Epithelial cell of proximal tubule (primary cell): Measurements from ENCODE around the gene SERP2. TPM values are rescaled to one million over a fixed set of nuclear protein-coding genes. Genes with fewer than 3 reads are reported as not detected.
"Not testable (repeated sequence)": the region's sequence is repeated elsewhere in the genome, so short reads cannot be mapped to it uniquely, and the experiment has no call there.

Experiments used
- DNase-seq: peaks from one replicate; pipeline ENCODE4 v3.0.0-alpha.2; 2011; ENCODE audit warnings: low read depth
- H3K4me3 ChIP-seq: 2 replicates; pipeline ENCODE4 v1.5.1; 2011; ENCODE audit warnings: low read depth, mild to moderate bottlenecking, low read length
- total RNA-seq: library from RNA; depleted of rRNA; stranded (reverse); fragments of >200 nt; gene quantifications from 2 replicates; pipeline ENCODE4 v1.2.3, GENCODE V29; 2015
- TF ChIP-seq, protein P1 (sequence below): conservative IDR thresholded peaks from 2 replicates; pipeline ENCODE4 v1.5.1; 2012; ENCODE audit warnings: low read depth, mild to moderate bottlenecking, low read length

Gene SERP2
- total RNA-seq, result 2.7 and 5.8 TPM in 2 replicates

DNA sequence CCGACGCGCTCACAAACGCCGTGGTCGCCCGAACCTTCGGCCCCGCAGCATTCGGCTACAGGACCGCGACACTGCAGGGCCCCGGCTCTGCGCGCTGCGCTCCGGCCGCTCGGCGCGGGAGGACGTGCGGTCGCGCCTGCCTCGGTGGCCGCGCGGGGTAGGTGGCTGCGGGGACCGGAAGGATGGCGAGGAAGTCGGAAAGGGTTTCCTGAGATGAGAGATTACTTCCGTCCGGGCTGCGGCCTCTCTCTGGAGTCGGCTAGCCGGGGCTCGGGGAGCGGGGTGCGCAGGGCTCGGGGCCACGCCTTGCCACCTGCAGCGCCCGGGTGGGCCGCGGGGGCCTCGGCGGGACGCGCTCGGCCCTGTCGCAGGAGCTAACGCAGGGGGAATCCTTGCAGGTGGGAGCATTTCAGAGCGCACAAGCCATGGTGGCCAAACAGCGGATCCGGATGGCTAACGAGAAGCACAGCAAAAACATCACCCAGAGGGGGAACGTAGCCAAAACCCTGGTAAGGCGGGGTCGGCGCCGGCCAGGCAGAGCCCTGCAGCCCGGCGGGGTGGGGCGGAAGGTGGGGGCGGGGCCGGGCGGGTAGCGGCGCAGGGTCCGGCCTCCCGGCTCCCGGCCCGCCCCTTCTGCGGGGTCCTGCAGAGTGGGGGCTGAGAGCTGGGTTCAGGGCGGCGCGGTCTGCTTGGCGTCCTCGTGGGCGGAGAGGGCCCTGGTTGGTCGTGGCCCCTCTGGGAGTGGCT, at the start of gene SERP2:
TSS of gene SERP2 (plus strand) at position 224 of the 747 bp plus-strand sequence. CDS start at position 426, 202 bp downstream.
- H3K4me3 ChIP-seq, result peak within 1 kb of the TSS; percentile 65
- TF ChIP-seq, protein P1, sequence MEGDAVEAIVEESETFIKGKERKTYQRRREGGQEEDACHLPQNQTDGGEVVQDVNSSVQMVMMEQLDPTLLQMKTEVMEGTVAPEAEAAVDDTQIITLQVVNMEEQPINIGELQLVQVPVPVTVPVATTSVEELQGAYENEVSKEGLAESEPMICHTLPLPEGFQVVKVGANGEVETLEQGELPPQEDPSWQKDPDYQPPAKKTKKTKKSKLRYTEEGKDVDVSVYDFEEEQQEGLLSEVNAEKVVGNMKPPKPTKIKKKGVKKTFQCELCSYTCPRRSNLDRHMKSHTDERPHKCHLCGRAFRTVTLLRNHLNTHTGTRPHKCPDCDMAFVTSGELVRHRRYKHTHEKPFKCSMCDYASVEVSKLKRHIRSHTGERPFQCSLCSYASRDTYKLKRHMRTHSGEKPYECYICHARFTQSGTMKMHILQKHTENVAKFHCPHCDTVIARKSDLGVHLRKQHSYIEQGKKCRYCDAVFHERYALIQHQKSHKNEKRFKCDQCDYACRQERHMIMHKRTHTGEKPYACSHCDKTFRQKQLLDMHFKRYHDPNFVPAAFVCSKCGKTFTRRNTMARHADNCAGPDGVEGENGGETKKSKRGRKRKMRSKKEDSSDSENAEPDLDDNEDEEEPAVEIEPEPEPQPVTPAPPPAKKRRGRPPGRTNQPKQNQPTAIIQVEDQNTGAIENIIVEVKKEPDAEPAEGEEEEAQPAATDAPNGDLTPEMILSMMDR, result no peak
- DNase-seq, result no peak

DNA sequence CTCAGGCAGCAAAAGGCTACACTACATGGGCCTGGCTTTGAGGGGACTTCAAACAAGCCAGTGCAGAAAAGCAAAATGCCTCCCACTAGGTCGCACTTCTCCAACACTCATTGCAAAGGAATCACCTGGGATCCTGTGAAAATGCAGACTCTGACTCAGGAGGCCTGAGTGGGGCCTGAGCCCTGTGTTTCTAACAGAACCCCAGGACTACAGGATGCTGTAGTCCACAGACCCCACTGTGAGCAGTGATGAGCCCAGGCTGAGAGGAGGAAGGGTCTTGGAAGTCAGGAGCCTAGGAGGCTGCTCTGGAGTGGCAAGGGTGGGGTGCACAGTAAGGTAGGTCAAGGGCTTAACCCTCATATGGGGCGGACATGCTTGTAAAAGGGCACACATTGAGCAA, 46.7 kb upstream of the SERP2 start:
- DNase-seq, result no peak
- TF ChIP-seq, protein P1, result no peak
- H3K4me3 ChIP-seq, result no peak overlapping the region

- not testable (repeated sequence) for DNase-seq, H3K4me3 ChIP-seq
Measured at GRCh38 chr13:44329041-44329440, 44.6 kb upstream of the SERP2 start.

DNA sequence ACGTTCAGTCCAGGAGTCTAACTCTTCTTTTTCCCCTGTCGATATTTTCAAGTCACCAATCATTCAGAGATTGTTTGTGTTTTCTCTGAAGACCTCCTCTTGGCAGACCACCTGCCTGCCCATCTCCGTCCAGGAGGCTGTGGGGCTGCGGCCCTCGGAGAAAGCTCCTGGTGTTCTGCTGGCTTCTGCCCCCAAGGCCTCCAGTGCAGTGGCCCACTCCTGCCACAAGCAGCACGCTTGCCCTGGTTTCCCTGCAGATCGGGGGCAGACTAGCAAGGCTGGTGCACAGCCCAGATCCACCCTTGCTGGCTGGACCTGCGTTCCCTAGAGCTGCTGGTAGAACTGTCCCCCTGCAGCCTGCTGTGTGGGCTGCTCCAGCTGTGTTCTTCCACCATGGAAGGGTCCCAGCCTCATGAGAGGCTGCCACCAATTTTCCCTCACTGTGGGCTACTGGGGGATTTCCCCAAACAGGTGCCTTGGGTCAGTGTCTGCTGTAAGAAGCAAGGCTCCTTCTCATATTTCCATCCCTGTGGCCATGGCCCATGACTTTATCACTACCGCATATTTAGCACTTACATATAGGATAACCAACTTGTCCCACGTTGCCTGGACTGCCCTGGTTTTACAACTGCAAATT, 43.6 kb upstream of the SERP2 start:
- DNase-seq, result no peak
- no peak overlapping the region for H3K4me3 ChIP-seq
- TF ChIP-seq, protein P1, result no peak

DNA sequence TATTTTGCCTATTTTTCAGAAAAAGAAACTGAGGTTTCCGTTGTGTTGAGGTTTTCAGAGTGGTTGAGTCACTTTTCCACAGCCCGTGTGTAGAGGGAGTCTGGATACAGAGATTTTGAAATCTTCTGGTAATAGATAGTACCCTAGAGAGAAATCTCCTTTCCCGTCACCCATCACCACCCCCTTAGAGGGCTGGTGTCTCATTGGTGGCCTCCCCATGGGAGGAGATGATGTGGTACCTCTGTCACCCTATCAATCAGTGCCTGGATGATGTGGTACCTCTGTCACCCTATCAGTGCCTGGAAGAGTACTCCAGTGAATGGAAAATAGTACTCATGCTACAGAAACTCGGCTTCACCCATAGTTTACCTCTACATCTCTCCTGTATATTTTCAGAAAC, 42.2 kb upstream of the SERP2 start:
- TF ChIP-seq, protein P1, result no peak
- no peak overlapping the region for H3K4me3 ChIP-seq
- DNase-seq, result no peak

GRCh38 chr13:44331912-44332851, 41.4 kb upstream of the SERP2 start:
- TF ChIP-seq, protein P1, result no peak
- H3K4me3 ChIP-seq, result no peak overlapping the region
- DNase-seq, result no peak
